ENCODE data around the gene SNAI1.

The SNAI1 gene

GRCh38 chr20:49942303-49942702, 40.5 kb upstream of the SNAI1 start:
- H3K27ac ChIP-seq, result no peak overlapping the region
- TF ChIP-seq CTCF (conservative IDR thresholded peaks at IDR 0.05) (no peak), ZFX (IDR thresholded peaks at IDR 0.05) (no peak)

- H3K27ac ChIP-seq, result no peak overlapping the region
- TF ChIP-seq CTCF (conservative IDR thresholded peaks at IDR 0.05), result no peak
- TF ChIP-seq ZFX (IDR thresholded peaks at IDR 0.05), result no peak
These were observed 39.8 kb upstream of the SNAI1 start for GRCh38 chr20:49942942-49943341.

DNA sequence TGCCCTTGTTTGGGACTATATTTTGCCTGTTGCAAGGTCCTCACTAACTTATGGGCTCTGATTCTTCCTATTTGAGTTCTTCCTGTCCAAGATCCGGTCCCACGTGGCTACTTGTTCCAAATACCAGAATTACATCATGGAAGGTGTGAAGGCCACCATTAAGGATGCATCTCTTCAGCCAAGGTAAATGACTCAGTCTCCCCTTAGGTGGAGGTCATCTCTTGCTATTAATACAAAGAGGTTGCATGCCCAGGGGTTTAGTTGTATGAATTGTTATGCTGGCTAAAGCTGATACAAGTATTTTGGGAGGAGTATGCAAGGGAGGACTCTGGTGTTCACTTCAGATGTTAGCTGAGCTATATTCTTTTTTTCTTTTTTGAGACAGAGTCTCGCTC, 37.5 kb upstream of the SNAI1 start:
- no peak for TF ChIP-seq CTCF (conservative IDR thresholded peaks at IDR 0.05)
- no peak for TF ChIP-seq ZFX (IDR thresholded peaks at IDR 0.05)
- H3K27ac ChIP-seq, result no peak overlapping the region

GRCh38 chr20:49945701-49946477, 36.9 kb upstream of the SNAI1 start:
- no peak overlapping the region for H3K27ac ChIP-seq
- TF ChIP-seq ZFX (IDR thresholded peaks at IDR 0.05), result no peak
- TF ChIP-seq CTCF (conservative IDR thresholded peaks at IDR 0.05), result no peak

GRCh38 chr20:49948178-49948577, 34.6 kb upstream of the SNAI1 start:
- no peak for TF ChIP-seq CTCF (conservative IDR thresholded peaks at IDR 0.05)
- no peak for TF ChIP-seq ZFX (IDR thresholded peaks at IDR 0.05)

GRCh38 chr20:49948809-49949507, 33.8 kb upstream of the SNAI1 start:
- no peak overlapping the region for H3K27ac ChIP-seq
- TF ChIP-seq CTCF (conservative IDR thresholded peaks at IDR 0.05), result no peak
- TF ChIP-seq ZFX (IDR thresholded peaks at IDR 0.05), result no peak

More at GRCh38 chr20:49948178-49948577, 34.6 kb upstream of the SNAI1 start:
- no peak overlapping the region for H3K27ac ChIP-seq

DNA sequence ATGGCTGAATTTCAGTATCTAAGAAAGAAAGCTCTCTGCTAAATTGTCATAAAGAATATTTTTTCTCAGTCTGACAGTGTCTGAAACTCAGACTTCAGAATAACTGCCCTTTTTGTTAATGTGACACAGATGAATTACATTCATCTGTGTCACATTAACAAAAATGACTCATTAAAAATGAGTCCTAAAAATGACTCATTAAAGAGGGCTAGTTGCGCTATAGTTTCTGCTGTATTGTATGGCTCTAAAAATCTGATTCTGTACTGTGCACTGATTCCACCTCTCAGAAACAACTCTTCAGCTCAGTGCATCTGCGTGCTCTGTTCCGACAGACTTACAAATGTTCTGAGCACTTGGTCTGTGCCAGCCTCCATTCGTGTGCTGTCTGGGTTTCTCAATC, 31.6 kb upstream of the SNAI1 start:
- TF ChIP-seq CTCF (conservative IDR thresholded peaks at IDR 0.05) (no peak), ZFX (IDR thresholded peaks at IDR 0.05) (no peak)
- H3K27ac ChIP-seq, result no peak overlapping the region

Measured in C4-2B (cell line).